Adrenal gland (tissue), 12 donors: ENCODE measurements around the gene SIRT3. TPM values are rescaled to one million over a fixed set of nuclear protein-coding genes. Genes with fewer than 3 reads are reported as not detected.

Experiments used
- DNase-seq, 7 donors: peaks; one replicate each; pipeline ENCODE4 v3.0.0-alpha.2; 2019 to 2020
- H3K27ac ChIP-seq, 5 donors: fragments of 200-600 bp; sonication (generic) in 4 of 5; 1 replicate in 3 of 5; 2 replicates in 2 of 5; pipeline versions ENCODE4 v1.5.1 to v1.8.0; 2016 to 2020; ENCODE audit warnings: mild to moderate bottlenecking in 1 of 5
- H3K27me3 ChIP-seq: fragments of 200-600 bp; 2 replicates; pipeline ENCODE4 v1.8.0; 2021
- H3K36me3 ChIP-seq, 2 donors: fragments of 200-600 bp; replicated peaks in 1 of 2; 1 replicate in 1 of 2; 2 replicates in 1 of 2; pipeline versions ENCODE4 v1.5.1 to v1.8.0; 2018 to 2022
- H3K4me1 ChIP-seq, 2 donors: fragments of 200-600 bp; replicated peaks in 1 of 2; 1 replicate in 1 of 2; 2 replicates in 1 of 2; pipeline versions ENCODE4 v1.5.1 to v1.8.0; 2018 to 2021
- H3K4me3 ChIP-seq, 4 donors: fragments of 200-600 bp; sonication (generic) in 3 of 4; one replicate each; pipeline ENCODE4 v1.5.1; 2016 to 2018
- H3K9me3 ChIP-seq, 3 donors: fragments of 200-600 bp; sonication (generic) in 1 of 3; replicated peaks in 1 of 3; 1 replicate in 2 of 3; 2 replicates in 1 of 3; pipeline versions ENCODE4 v1.5.1 to v1.8.0; 2016 to 2021
- POLR2A ChIP-seq, 2 donors: fragments of 450-650 bp; IDR thresholded peaks; one replicate each; pipeline ENCODE4 v1.6.1; 2017; ENCODE audit warnings: antibody characterized with exemption in 2 of 2, mild to moderate bottlenecking in 2 of 2, moderate library complexity in 1 of 2
- WGBS, 4 donors: extraction: QIAGEN DNeasy Blood & Tissue Kit in 2 of 4; methylation state at CpG; one replicate each; pipeline versions ENCODE4 v1.1.5 to v1.1.7; 2013 to 2017; 5-methylcytosine and 5-hydroxymethylcytosine counted together
- intact Hi-C, 2 donors: fragments of 100-400 bp; cut with DNase I; formaldehyde crosslinking; loops; one replicate each; pipeline versions ENCODE4 v1.14.1 to v1.15.0; 2022 to 2023
- polyA plus RNA-seq, 3 donors: library from polyadenylated mRNA; stranded (reverse); fragments of 200-250 nt in 2 of 3; fragments of 350-450 nt in 1 of 3; fragmentation: Illumina TruSeq in 1 of 3; extraction: RNeasy Lipid Tissue Mini Kit (QIAGEN cat#74804) in 1 of 3; gene quantifications; one replicate each; pipeline ENCODE4 v1.2.3, GENCODE V29; 2013 to 2014
- total RNA-seq, 9 donors: library from RNA; depleted of rRNA in 4 of 9; stranded (reverse); fragments of >200 nt in 4 of 9; fragments of 120-200 nt in 1 of 9; fragmentation: NEBNext Ultra II Directional in 1 of 9; extraction: Animal tissue kit (Norgen Biotek cat#: 25700) in 1 of 9; gene quantifications; one replicate each; pipeline versions ENCODE4 v1.1.0 to v1.2.4, GENCODE V29; 2013 to 2023
- TF ChIP-seq, protein P1 (sequence below), 6 experiments: fragments of 450-650 bp in 4 of 6; fragments of 200-600 bp in 2 of 6; sonication (generic) in 1 of 6; IDR thresholded peaks; 1 replicate in 5 of 6; 2 replicates in 1 of 6; pipeline versions ENCODE4 v1.5.1 to v1.8.0; 2016 to 2021; ENCODE audit warnings: antibody characterized with exemption in 6 of 6, mild to moderate bottlenecking in 2 of 6, moderate library complexity in 1 of 6
- donor health status: healthy with polysubstance abuse.
- donor health status: Bipolar disorder and iron deficiency.
- donor health status: DM: yes; HTN: yes; CAD: no.
- donor health status: DM: no; HTN: no; CAD: no.
- donor health status: DM: no; HTN: no; CAD: no.
- donor health status: DM: yes; HTN: yes; CAD: no.

SIRT3 gene
- total and polyA plus RNA-seq, 12 donors: 13.8 to 30.6 (median 23.7) TPM

DNA sequence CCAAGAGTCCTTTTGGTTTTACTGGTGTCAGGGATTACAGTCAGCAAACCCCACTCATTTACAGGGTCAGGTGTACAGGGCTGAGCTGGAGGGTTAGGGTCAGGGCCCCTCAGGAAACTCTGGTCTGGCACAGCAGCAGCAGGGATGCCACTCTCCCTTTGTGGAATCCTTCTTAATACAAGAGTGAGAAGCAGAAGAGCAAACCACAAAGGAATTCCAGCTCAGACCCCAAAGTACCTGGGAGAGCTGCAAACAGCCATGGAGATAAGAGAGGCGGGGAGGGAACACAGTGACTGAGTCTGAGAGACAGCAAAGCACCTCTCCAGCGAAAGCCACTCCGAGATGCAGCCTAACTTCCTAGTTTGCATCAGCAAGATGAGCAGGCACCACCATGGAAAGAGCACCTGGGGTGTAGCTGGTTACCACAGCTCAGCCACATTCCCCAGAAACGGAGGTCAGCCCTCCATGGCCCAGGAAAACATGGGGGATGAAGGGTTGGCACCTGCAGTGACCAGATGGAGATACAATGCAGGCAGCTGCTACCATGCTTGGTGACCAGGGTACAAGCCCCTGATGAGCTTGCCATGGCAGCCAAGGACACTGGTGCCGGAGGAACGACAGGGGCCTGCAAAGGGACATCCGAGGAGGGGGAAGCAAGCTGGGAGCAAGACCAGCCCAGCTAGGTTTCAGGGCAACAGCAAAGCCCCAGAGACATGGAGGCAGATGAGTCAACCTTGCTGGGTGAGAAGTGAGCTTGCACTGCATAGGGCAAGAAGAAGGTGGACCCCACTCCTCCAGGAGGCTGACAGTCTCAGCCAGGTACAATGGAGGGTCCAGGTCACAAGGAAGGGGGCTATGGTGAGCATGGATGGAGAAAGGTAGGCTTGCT lies 32.8 kb downstream of the SIRT3 start:
- DNase-seq: peak in 3 of 7 donors; percentile 8 to 51 (median 10)
- intact Hi-C loops: no loop called here
- H3K9me3 ChIP-seq: no peaks in the 10 kb centered on the region
- 86 to 93% (median 90%) methylated on average over 4 to 7 of the region's 7 CpGs for WGBS, 4 donors
- H3K27ac ChIP-seq: no peak overlapping the region
- no peaks in the 10 kb centered on the region for H3K27me3 ChIP-seq
- H3K36me3 ChIP-seq: peaks cover 0 to 33% of the 10 kb centered on the region in 2 donors
- TF ChIP-seq, protein P1, sequence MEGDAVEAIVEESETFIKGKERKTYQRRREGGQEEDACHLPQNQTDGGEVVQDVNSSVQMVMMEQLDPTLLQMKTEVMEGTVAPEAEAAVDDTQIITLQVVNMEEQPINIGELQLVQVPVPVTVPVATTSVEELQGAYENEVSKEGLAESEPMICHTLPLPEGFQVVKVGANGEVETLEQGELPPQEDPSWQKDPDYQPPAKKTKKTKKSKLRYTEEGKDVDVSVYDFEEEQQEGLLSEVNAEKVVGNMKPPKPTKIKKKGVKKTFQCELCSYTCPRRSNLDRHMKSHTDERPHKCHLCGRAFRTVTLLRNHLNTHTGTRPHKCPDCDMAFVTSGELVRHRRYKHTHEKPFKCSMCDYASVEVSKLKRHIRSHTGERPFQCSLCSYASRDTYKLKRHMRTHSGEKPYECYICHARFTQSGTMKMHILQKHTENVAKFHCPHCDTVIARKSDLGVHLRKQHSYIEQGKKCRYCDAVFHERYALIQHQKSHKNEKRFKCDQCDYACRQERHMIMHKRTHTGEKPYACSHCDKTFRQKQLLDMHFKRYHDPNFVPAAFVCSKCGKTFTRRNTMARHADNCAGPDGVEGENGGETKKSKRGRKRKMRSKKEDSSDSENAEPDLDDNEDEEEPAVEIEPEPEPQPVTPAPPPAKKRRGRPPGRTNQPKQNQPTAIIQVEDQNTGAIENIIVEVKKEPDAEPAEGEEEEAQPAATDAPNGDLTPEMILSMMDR (IDR thresholded peaks at IDR 0.05): no peak
- no peak for TF ChIP-seq POLR2A (IDR thresholded peaks at IDR 0.05)
- peaks cover 8 to 33% of the 10 kb centered on the region in 2 donors for H3K4me1 ChIP-seq
- H3K4me3 ChIP-seq: no peak overlapping the region

DNA sequence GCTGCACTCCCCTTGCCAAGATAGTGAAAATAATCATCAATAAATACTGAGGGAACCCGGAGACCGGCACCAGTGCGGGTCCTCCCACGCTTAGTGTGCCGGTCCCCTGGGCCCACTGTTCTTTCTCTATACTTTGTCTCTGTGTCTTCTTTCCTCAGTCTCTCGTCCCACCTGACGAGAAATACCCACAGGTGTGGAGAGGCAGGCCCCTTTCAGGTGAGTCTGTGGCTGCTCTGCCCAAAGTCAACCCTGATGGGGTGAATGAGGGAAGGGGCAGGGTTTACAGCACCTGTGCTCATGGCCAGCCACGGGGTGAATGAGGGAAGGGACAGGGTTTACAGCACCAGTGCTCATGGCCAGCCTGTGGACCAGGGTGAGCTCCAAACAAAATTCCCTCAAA lies 33.7 kb downstream of the SIRT3 start:
- Histone ChIP-seq H3K4me1 (peaks cover 8 to 33% of the 10 kb centered on the region in 2 donors), H3K4me3 (no peak overlapping the region), H3K36me3 (peaks cover 0 to 33% of the 10 kb centered on the region in 2 donors), H3K27me3 (no peaks in the 10 kb centered on the region), H3K27ac (no peak overlapping the region), H3K9me3 (no peaks in the 10 kb centered on the region)
- intact Hi-C loops: no loop called here
- DNase-seq: peak in 1 of 7 donors; percentile 0
- TF ChIP-seq, protein P1 (IDR thresholded peaks at IDR 0.05): no peak
- TF ChIP-seq POLR2A (IDR thresholded peaks at IDR 0.05): no peak
- WGBS, 4 donors: 78 to 88% (median 81%) methylated on average over 8 of the region's 8 CpGs

DNA sequence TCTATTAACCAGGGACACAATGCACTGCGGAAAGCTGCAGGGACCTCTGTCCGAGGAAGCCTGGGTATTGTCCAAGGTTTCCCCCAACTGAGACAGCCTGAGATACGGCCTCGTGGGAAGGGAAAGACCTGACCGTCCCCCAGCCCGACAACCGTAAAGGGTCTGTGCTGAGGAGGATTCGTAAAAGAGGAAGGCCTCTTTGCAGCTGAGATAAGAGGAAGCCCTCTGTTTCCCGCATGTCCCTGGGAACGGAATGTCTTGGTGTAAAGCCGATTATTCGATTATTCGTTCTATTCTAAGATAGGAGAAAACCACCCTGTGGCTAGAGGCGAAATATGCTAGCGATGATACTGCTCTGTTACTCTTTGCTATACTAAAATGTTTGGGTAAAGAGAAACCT lies 34.2 kb downstream of the SIRT3 start:
- H3K27me3 ChIP-seq: no peaks in the 10 kb centered on the region
- peaks cover 8 to 33% of the 10 kb centered on the region in 2 donors for H3K4me1 ChIP-seq
- H3K27ac ChIP-seq: no peak overlapping the region
- no peak for TF ChIP-seq POLR2A (IDR thresholded peaks at IDR 0.05)
- TF ChIP-seq, protein P1 (IDR thresholded peaks at IDR 0.05): no peak
- H3K36me3 ChIP-seq: peaks cover 0 to 33% of the 10 kb centered on the region in 2 donors
- intact Hi-C loops: no loop called here
- no peaks in the 10 kb centered on the region for H3K9me3 ChIP-seq
- peak in 1 of 7 donors; percentile 51 for DNase-seq
- WGBS, 4 donors: 63 to 76% (median 69%) methylated on average over 12 to 15 of the region's 15 CpGs
- no peak overlapping the region for H3K4me3 ChIP-seq

DNA sequence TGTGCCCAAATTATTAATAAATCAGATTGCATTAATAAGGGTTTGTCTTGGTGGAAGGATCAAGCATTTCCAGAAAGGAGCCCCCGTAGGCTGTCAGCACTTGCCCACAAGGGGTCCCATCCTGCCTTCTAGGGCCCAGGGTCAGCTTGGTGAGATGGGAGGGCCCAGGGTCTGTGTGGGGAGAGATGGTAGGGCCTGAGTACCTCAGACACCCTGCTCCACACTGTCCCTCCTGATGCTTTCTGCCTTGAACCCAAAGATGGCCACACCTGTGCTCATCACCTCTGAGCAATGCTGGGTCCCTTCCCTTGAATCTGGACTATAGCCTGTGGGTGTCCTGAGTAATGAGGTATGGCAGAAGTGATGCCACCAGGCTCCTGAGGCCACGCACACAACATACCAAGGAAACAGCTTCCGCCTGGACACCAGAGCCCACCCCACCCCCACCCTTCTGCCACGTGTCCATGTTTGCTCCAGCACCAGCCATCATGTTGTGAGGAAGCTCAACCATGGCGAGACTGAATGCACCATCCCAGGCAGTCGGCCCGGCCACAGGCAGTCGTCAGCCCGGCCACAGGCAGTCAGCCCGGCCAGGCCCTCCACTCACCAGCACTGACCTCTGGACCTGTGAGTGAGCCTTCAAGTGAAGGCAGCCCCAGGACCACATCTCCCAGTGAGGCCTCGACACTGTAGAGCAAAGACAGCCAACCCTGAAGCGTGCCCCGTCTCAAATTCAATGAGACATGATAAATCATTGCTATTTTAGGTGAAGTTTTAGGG lies 35.7 kb downstream of the SIRT3 start:
- TF ChIP-seq, protein P1 (IDR thresholded peaks at IDR 0.05): no peak
- TF ChIP-seq POLR2A (IDR thresholded peaks at IDR 0.05): no peak
- Histone ChIP-seq H3K27ac (no peak overlapping the region), H3K36me3 (peaks cover 0 to 32% of the 10 kb centered on the region in 2 donors), H3K4me3 (no peak overlapping the region), H3K27me3 (no peaks in the 10 kb centered on the region), H3K4me1 (peaks cover 0 to 23% of the 10 kb centered on the region in 2 donors), H3K9me3 (no peaks in the 10 kb centered on the region)
- intact Hi-C loops: no loop called here
- peak in 2 of 7 donors; percentile 13 to 53 for DNase-seq
- 90 to 96% (median 95%) methylated on average over 4 to 13 of the region's 13 CpGs for WGBS, 4 donors
